ENCODE results near the gene SLC2A4. TPM values are rescaled to one million over a fixed set of nuclear protein-coding genes. Genes with fewer than 3 reads are reported as not detected.
A peak's percentile ranks its signal among the peaks of the same experiment; 100 is the strongest.

The SLC2A4 gene
- total RNA-seq, 1 donor from 2014 or later, result 6.1 TPM

DNA sequence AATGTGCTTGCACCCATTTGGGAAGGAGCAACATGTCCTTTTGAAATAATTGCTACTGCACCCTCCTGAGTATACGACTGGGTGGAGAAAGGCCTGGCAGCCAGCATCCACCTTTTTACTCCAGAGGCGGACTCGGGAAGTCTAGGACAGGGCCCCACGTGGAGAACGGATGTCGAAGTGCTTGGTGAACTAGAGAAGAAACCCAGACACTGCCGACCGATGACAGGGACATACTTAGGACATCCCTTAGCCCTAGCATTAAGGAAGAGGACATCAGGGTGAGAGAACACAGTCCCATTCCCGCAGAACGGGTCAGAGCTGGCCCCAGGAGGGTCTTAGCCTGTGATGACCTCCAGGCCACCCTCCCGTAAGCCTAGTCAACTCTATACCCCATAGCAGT is 9.2 kb downstream of the SLC2A4 start:
- TF ChIP-seq, protein P1, sequence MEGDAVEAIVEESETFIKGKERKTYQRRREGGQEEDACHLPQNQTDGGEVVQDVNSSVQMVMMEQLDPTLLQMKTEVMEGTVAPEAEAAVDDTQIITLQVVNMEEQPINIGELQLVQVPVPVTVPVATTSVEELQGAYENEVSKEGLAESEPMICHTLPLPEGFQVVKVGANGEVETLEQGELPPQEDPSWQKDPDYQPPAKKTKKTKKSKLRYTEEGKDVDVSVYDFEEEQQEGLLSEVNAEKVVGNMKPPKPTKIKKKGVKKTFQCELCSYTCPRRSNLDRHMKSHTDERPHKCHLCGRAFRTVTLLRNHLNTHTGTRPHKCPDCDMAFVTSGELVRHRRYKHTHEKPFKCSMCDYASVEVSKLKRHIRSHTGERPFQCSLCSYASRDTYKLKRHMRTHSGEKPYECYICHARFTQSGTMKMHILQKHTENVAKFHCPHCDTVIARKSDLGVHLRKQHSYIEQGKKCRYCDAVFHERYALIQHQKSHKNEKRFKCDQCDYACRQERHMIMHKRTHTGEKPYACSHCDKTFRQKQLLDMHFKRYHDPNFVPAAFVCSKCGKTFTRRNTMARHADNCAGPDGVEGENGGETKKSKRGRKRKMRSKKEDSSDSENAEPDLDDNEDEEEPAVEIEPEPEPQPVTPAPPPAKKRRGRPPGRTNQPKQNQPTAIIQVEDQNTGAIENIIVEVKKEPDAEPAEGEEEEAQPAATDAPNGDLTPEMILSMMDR (conservative IDR thresholded peaks at IDR 0.05), result no peak
- Mint-ChIP-seq H3K4me1 (peaks cover 16% of the 10 kb centered on the region), H3K27me3 (ENCODE audit: low read depth) (peaks cover 52% of the 10 kb centered on the region), H3K27ac (ENCODE audit: unreplicated experiment) (no peak overlapping the region), H3K9me3 (no peaks in the 10 kb centered on the region), H3K36me3 (ENCODE audit: low read depth) (no peaks in the 10 kb centered on the region), H3K4me3 (no peak overlapping the region)
- DNase-seq (ENCODE audit: low read depth, low spot score), result no peak

DNA sequence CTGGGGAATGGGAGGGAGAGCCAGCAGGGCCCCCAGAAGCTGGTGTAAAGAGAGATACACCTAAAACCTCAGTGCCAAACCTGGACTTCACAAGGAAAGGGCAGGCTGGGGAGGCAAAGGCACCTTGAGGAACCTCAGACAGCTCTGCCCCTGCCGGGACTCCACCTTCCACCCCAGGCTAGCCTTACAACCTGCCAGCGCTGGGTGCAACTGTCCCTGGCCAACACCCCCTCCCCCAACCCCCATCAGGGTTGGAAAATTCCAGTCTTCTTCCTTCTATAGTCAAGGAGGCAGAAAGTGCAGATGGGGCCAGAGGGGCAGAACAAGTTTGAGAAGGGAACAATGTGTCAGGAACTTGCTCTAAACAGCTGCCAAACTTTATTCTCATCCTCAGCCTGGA is 10.7 kb downstream of the SLC2A4 start:
- Mint-ChIP-seq H3K9me3 (no peaks in the 10 kb centered on the region), H3K27ac (ENCODE audit: unreplicated experiment) (no peak overlapping the region), H3K4me1 (peaks cover 21% of the 10 kb centered on the region), H3K4me3 (no peak overlapping the region), H3K36me3 (ENCODE audit: low read depth) (no peaks in the 10 kb centered on the region), H3K27me3 (ENCODE audit: low read depth) (peaks cover 67% of the 10 kb centered on the region)
- DNase-seq (ENCODE audit: low read depth, low spot score), result no peak
- TF ChIP-seq, protein P1 (conservative IDR thresholded peaks at IDR 0.05), result no peak

DNA sequence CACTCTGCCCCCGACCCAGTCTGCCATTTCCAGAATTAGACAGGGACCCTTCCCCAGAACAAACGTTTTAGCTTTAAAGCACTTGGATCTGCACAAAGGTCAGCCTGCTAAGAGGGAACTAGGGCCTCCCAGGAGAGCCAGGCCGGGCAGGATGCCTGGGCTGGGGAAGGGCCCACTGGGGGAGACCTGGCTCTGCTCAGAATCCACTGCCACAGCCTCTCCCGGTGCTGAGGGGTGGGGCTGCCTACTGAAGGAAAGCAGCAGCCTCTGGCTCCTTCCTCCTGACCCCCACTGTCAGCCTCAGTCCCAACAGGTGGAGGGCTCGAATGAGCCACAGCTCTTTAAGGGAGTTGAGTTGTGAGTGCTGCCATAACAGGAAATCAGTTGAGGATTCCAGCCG is 11.2 kb downstream of the SLC2A4 start:
- H3K27ac Mint-ChIP-seq (ENCODE audit: unreplicated experiment), result no peak overlapping the region
- no peak for DNase-seq (ENCODE audit: low read depth, low spot score)
- peaks cover 68% of the 10 kb centered on the region for H3K27me3 Mint-ChIP-seq (ENCODE audit: low read depth)

DNA sequence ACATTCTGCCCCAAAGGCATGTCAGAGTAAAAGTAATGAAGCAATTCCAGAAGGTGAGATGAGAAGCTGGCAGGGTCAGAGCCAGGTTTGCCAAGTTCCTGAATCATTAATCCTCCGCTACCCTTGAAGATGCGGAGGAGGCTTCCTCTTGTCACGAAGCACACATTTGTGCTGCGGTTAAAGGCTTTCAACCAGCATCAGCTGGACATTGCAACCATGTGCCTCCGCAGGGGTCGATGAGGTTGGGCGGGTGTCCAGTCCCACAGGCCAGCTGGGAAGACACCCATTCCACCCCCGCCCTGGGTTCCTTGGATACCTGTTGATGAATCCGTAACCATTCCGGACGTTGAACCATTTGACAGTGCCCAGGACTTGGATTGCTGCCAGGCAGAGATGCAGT is 11.6 kb downstream of the SLC2A4 start:
- Mint-ChIP-seq H3K9me3 (no peaks in the 10 kb centered on the region), H3K4me3 (peak overlapping the region; percentile 52), H3K27me3 (ENCODE audit: low read depth) (peaks cover 70% of the 10 kb centered on the region), H3K36me3 (ENCODE audit: low read depth) (no peaks in the 10 kb centered on the region), H3K4me1 (peaks cover 21% of the 10 kb centered on the region), H3K27ac (ENCODE audit: unreplicated experiment) (no peak overlapping the region)
- no peak for DNase-seq (ENCODE audit: low read depth, low spot score)
- TF ChIP-seq, protein P1 (conservative IDR thresholded peaks at IDR 0.05), result no peak

More for the DNA sequence above, 11.2 kb downstream of the SLC2A4 start:
- peak overlapping the region; percentile 52 for H3K4me3 Mint-ChIP-seq
- H3K36me3 Mint-ChIP-seq (ENCODE audit: low read depth), result no peaks in the 10 kb centered on the region
- TF ChIP-seq, protein P1 (conservative IDR thresholded peaks at IDR 0.05), result no peak
- no peaks in the 10 kb centered on the region for H3K9me3 Mint-ChIP-seq
- peaks cover 21% of the 10 kb centered on the region for H3K4me1 Mint-ChIP-seq

DNA sequence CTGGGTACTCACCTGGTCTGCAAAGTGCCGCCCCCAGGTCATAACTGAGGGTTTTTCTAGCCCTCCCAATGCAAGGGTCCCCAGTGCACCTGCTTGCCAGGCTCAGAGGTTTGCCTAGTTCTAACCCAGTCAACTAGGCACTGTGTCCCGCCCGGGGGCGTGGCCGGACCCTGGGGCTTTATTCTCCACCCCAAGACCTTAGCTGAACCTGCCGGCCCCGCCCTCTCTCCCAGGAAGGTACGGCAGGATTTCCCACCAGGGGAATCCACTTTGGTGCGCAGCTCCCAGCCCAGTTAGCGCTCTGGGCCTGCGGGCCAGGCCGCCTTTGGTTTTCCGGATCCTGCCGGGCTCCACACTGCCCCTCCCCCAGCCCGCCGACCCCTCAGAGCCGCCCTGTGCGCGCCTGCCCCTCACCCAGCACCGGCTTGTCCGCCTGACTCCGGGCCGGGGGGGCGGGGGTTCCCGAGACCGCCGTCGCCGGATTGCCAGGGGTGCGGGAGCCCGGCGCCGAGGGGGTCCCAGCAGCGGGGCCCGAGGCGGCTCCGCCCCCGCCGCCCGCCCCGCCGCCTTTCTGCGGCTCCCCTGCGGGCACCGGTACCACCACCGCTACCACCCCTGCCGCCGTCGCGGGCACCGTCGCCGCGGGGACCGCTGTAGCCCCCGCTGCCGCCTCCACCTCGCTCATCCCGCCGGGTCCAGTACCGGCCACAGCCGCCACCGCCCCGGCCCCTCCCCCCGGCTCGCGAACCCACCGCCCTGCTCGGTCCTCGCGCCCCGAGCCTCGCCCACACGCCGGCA is 12.5 kb downstream of the SLC2A4 start:
- Mint-ChIP-seq H3K4me3 (peak overlapping the region; percentile 52), H3K27me3 (ENCODE audit: low read depth) (peaks cover 74% of the 10 kb centered on the region), H3K27ac (ENCODE audit: unreplicated experiment) (no peak overlapping the region), H3K36me3 (ENCODE audit: low read depth) (no peaks in the 10 kb centered on the region), H3K4me1 (peaks cover 21% of the 10 kb centered on the region), H3K9me3 (no peaks in the 10 kb centered on the region)
- TF ChIP-seq, protein P1 (conservative IDR thresholded peaks at IDR 0.05), result no peak
- DNase-seq (ENCODE audit: low read depth, low spot score), result no peak

All from neural crest cell (in vitro differentiated cells).